ENCODE data around the gene NAT10.

DNA sequence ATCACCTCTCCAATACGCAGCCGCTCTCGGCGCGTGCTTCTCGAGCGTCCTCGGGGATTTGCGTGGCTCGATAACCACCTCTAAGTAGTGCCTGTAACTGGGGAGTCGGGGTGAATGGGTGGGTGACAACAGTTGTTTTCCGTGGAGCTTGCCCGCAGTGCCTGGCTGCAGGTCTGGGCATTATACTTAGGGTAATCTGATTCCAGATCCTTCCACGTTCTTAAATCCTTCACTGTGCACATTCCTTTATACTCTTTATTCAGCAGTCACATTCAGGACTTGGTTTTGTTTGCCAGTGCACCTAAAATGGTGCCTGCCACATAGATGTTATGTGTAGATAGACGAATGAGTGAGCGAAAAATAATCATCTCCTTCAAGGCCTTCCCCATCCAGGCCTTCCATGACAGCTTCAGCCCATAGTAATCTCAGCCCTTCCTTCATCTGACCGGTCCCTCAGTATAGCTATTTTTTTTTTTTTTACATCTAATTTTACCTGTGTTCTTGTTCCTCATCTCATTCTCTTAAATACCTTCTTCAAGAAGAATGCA is 602 bp downstream of the NAT10 start:
- TF ChIP-seq, protein P1, sequence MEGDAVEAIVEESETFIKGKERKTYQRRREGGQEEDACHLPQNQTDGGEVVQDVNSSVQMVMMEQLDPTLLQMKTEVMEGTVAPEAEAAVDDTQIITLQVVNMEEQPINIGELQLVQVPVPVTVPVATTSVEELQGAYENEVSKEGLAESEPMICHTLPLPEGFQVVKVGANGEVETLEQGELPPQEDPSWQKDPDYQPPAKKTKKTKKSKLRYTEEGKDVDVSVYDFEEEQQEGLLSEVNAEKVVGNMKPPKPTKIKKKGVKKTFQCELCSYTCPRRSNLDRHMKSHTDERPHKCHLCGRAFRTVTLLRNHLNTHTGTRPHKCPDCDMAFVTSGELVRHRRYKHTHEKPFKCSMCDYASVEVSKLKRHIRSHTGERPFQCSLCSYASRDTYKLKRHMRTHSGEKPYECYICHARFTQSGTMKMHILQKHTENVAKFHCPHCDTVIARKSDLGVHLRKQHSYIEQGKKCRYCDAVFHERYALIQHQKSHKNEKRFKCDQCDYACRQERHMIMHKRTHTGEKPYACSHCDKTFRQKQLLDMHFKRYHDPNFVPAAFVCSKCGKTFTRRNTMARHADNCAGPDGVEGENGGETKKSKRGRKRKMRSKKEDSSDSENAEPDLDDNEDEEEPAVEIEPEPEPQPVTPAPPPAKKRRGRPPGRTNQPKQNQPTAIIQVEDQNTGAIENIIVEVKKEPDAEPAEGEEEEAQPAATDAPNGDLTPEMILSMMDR (conservative IDR thresholded peaks at IDR 0.05; ENCODE audit: low read depth in 2 of 2): no peak
- TF ChIP-seq REST (IDR thresholded peaks at IDR 0.05; ENCODE audit: unreplicated experiment) (no peak), EZH2 (IDR thresholded peaks at IDR 0.05; ENCODE audit: low read depth, unreplicated experiment) (no peak), CREB1 (CRISPR knock-in tag; IDR thresholded peaks at IDR 0.05; ENCODE audit: low read depth) (no peak), POLR2AphosphoS5 (IDR thresholded peaks at IDR 0.05; ENCODE audit: low read depth) (no peak), NANOG (IDR thresholded peaks at IDR 0.05; ENCODE audit: borderline replicate concordance) (no peak)
